ENCODE results near the gene G3BP2. TPM values are rescaled to one million over a fixed set of nuclear protein-coding genes. Genes with fewer than 3 reads are reported as not detected.

Gene G3BP2
- polyA plus RNA-seq, 1 donor from 2014 or later, result 332 TPM

DNA sequence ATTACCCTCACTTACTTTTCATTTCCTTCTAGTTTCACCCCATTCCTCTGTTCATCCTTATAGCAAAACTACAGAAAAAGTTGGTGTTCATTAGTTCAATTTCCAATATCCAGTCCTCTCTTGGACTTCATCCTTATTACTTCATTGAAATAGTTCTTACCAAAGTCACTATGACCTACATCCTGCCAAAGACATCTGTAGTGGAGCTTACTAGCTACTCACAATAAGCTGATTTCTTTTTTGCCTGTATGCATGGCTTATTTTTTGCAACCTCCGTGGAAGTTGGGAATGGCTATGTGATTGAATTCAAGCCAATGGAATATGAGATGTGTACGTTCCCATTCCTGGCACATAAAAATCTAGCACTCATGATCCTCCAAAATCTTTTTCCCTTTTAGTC, 38.3 kb downstream of the G3BP2 start:
- Histone ChIP-seq H3K4me3 (ENCODE audit: low read length) (no peak overlapping the region), H2AFZ (ENCODE audit: low read depth, low read length) (no peak overlapping the region), H3K4me2 (ENCODE audit: low read length) (no peak overlapping the region), H3K9me2 (ENCODE audit: insufficient read depth, low read length) (no peaks in the 10 kb centered on the region), H3F3A (ENCODE audit: insufficient read depth, low read length, poor library complexity, severe bottlenecking) (no peaks in the 10 kb centered on the region), H3K79me2 (replicated peaks; ENCODE audit: insufficient read depth, low read length) (no peaks in the 10 kb centered on the region), H3K9ac (ENCODE audit: low read length) (no peak overlapping the region), H3K27me3 (ENCODE audit: insufficient read depth, low read depth, low read length) (no peaks in the 10 kb centered on the region), H4K20me1 (ENCODE audit: insufficient read depth) (no peaks in the 10 kb centered on the region), H3K36me3 (ENCODE audit: insufficient read depth, low read length) (no peaks in the 10 kb centered on the region), H3K27ac (ENCODE audit: low read length) (no peak overlapping the region), H3K9me3 (ENCODE audit: low read length) (no peaks in the 10 kb centered on the region)
- no peak for TF ChIP-seq RAD21 (conservative IDR thresholded peaks at IDR 0.05)
- TF ChIP-seq, protein P1, sequence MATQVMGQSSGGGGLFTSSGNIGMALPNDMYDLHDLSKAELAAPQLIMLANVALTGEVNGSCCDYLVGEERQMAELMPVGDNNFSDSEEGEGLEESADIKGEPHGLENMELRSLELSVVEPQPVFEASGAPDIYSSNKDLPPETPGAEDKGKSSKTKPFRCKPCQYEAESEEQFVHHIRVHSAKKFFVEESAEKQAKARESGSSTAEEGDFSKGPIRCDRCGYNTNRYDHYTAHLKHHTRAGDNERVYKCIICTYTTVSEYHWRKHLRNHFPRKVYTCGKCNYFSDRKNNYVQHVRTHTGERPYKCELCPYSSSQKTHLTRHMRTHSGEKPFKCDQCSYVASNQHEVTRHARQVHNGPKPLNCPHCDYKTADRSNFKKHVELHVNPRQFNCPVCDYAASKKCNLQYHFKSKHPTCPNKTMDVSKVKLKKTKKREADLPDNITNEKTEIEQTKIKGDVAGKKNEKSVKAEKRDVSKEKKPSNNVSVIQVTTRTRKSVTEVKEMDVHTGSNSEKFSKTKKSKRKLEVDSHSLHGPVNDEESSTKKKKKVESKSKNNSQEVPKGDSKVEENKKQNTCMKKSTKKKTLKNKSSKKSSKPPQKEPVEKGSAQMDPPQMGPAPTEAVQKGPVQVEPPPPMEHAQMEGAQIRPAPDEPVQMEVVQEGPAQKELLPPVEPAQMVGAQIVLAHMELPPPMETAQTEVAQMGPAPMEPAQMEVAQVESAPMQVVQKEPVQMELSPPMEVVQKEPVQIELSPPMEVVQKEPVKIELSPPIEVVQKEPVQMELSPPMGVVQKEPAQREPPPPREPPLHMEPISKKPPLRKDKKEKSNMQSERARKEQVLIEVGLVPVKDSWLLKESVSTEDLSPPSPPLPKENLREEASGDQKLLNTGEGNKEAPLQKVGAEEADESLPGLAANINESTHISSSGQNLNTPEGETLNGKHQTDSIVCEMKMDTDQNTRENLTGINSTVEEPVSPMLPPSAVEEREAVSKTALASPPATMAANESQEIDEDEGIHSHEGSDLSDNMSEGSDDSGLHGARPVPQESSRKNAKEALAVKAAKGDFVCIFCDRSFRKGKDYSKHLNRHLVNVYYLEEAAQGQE (IDR thresholded peaks at IDR 0.05; ENCODE audit: borderline replicate concordance), result no peak
- no peak for TF ChIP-seq EZH2 (IDR thresholded peaks at IDR 0.05; ENCODE audit: borderline replicate concordance, insufficient read depth, low read length, poor library complexity, severe bottlenecking)
- no peak for TF ChIP-seq MXI1 (conservative IDR thresholded peaks at IDR 0.05; ENCODE audit: poor library complexity, severe bottlenecking)
- no peak for TF ChIP-seq POLR2AphosphoS5 (IDR thresholded peaks at IDR 0.05)
- TF ChIP-seq TAF1 (IDR thresholded peaks at IDR 0.05; ENCODE audit: low read depth), result no peak
- no peak for TF ChIP-seq EP300 (conservative IDR thresholded peaks at IDR 0.05; ENCODE audit: poor library complexity, severe bottlenecking)
- no peak for TF ChIP-seq SMC3 (conservative IDR thresholded peaks at IDR 0.05; ENCODE audit: poor library complexity)

DNA sequence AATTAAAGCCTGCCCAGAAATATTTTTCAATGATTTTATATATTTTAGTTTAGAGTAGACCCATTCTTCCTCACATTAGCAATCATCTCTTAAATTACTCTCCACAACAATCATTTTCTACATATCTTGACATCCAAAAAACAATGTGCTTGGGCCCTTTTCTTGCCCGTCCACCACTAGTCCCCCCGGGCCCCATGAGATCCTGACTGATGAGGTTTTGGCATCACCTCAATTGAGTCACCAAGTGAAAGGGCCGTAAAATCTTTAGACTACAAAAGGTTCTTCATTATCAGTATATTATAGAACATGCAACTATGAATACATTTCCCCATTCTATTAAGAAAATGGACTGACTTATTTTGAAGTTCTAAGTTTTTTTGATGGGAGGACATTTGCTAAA, 38.9 kb downstream of the G3BP2 start:
- H3K9me2 ChIP-seq (ENCODE audit: insufficient read depth, low read length), result no peaks in the 10 kb centered on the region
- no peaks in the 10 kb centered on the region for H3K79me2 ChIP-seq (replicated peaks; ENCODE audit: insufficient read depth, low read length)
- no peak overlapping the region for H3K9ac ChIP-seq (ENCODE audit: low read length)
- H3K27me3 ChIP-seq (ENCODE audit: insufficient read depth, low read depth, low read length), result no peaks in the 10 kb centered on the region
- no peak overlapping the region for H2AFZ ChIP-seq (ENCODE audit: low read depth, low read length)
- H3K9me3 ChIP-seq (ENCODE audit: low read length), result no peaks in the 10 kb centered on the region
- no peaks in the 10 kb centered on the region for H4K20me1 ChIP-seq (ENCODE audit: insufficient read depth)
- H3K27ac ChIP-seq (ENCODE audit: low read length), result no peak overlapping the region
- TF ChIP-seq TAF1 (IDR thresholded peaks at IDR 0.05; ENCODE audit: low read depth), result no peak
- no peaks in the 10 kb centered on the region for H3K36me3 ChIP-seq (ENCODE audit: insufficient read depth, low read length)
- H3K4me3 ChIP-seq (ENCODE audit: low read length), result no peak overlapping the region
- H3F3A ChIP-seq (ENCODE audit: insufficient read depth, low read length, poor library complexity, severe bottlenecking), result no peaks in the 10 kb centered on the region
- no peak overlapping the region for H3K4me2 ChIP-seq (ENCODE audit: low read length)

DNA sequence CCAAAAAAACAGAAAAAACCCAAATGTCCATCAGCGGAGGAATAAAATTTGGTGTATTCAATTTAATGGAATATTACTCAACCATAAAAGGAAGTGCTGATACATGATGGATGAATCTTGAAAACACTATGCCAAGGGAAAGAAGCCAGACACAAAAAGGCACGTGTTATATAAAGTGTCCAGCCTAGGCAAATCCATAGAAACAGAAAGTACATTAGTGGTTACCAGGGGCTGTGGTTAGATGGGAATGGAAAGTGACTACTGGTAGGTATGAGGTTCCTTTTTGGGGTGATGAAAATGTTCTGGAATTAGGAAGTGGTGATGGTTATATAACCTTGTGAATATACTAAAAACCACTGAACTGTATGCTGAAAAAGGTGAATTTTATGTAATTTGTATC, 39.4 kb downstream of the G3BP2 start:
- Histone ChIP-seq H3K27ac (ENCODE audit: low read length) (no peak overlapping the region), H3K27me3 (ENCODE audit: insufficient read depth, low read depth, low read length) (no peaks in the 10 kb centered on the region), H3K9ac (ENCODE audit: low read length) (no peak overlapping the region), H4K20me1 (ENCODE audit: insufficient read depth) (no peaks in the 10 kb centered on the region), H3K36me3 (ENCODE audit: insufficient read depth, low read length) (no peaks in the 10 kb centered on the region), H3K79me2 (replicated peaks; ENCODE audit: insufficient read depth, low read length) (no peaks in the 10 kb centered on the region), H2AFZ (ENCODE audit: low read depth, low read length) (no peak overlapping the region), H3K9me2 (ENCODE audit: insufficient read depth, low read length) (no peaks in the 10 kb centered on the region), H3F3A (ENCODE audit: insufficient read depth, low read length, poor library complexity, severe bottlenecking) (no peaks in the 10 kb centered on the region), H3K4me3 (ENCODE audit: low read length) (no peak overlapping the region), H3K4me2 (ENCODE audit: low read length) (no peak overlapping the region), H3K9me3 (ENCODE audit: low read length) (no peaks in the 10 kb centered on the region)
- TF ChIP-seq TAF1 (IDR thresholded peaks at IDR 0.05; ENCODE audit: low read depth), result no peak
- no peak for TF ChIP-seq EZH2 (IDR thresholded peaks at IDR 0.05; ENCODE audit: borderline replicate concordance, insufficient read depth, low read length, poor library complexity, severe bottlenecking)
- no peak for TF ChIP-seq RAD21 (conservative IDR thresholded peaks at IDR 0.05)
- TF ChIP-seq MXI1 (conservative IDR thresholded peaks at IDR 0.05; ENCODE audit: poor library complexity, severe bottlenecking), result no peak
- TF ChIP-seq EP300 (conservative IDR thresholded peaks at IDR 0.05; ENCODE audit: poor library complexity, severe bottlenecking), result no peak
- no peak for TF ChIP-seq POLR2AphosphoS5 (IDR thresholded peaks at IDR 0.05)

All from neural cell (in vitro differentiated cells).